Measurements from ENCODE around the gene NKAIN4. TPM values are rescaled to one million over a fixed set of nuclear protein-coding genes. Genes with fewer than 3 reads are reported as not detected.

Gene NKAIN4
- total RNA-seq, 1 donor from 2014 or later: 183 TPM

DNA sequence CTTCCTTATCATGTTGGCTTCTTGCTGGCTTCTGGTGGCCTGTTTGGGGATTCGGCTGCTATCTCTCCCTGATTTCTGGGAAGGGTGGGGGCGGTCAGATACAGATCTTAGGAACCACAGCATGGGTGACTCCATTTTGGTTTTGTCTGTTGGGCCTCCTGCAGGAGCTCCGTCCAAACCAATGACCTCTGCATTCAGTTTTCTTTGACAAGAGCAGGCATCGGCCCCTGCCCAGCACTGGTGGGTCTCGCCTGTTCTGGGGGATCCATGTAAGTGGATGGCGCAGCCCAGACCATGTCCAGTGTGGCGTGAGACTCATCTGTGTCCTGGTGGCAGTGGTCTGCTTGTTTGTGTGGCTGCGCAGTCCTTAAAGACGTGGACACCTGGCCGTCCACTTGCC, 9.7 kb upstream of the NKAIN4 start:
- DNase-seq: no peak
- TF ChIP-seq, protein P1, sequence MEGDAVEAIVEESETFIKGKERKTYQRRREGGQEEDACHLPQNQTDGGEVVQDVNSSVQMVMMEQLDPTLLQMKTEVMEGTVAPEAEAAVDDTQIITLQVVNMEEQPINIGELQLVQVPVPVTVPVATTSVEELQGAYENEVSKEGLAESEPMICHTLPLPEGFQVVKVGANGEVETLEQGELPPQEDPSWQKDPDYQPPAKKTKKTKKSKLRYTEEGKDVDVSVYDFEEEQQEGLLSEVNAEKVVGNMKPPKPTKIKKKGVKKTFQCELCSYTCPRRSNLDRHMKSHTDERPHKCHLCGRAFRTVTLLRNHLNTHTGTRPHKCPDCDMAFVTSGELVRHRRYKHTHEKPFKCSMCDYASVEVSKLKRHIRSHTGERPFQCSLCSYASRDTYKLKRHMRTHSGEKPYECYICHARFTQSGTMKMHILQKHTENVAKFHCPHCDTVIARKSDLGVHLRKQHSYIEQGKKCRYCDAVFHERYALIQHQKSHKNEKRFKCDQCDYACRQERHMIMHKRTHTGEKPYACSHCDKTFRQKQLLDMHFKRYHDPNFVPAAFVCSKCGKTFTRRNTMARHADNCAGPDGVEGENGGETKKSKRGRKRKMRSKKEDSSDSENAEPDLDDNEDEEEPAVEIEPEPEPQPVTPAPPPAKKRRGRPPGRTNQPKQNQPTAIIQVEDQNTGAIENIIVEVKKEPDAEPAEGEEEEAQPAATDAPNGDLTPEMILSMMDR (IDR thresholded peaks at IDR 0.05; ENCODE audit: partially characterized antibody, unreplicated experiment): no peak
- H3K27ac Mint-ChIP-seq (ENCODE audit: unreplicated experiment): no peak overlapping the region
- H3K36me3 Mint-ChIP-seq (ENCODE audit: unreplicated experiment): no peaks in the 10 kb centered on the region
- H3K4me3 Mint-ChIP-seq (ENCODE audit: unreplicated experiment): no peak overlapping the region
- peaks cover 2% of the 10 kb centered on the region for H3K9me3 Mint-ChIP-seq (ENCODE audit: unreplicated experiment)
- H3K4me1 Mint-ChIP-seq (ENCODE audit: low read depth, unreplicated experiment): peaks cover 19% of the 10 kb centered on the region
- H3K27me3 Mint-ChIP-seq (ENCODE audit: unreplicated experiment): no peaks in the 10 kb centered on the region

DNA sequence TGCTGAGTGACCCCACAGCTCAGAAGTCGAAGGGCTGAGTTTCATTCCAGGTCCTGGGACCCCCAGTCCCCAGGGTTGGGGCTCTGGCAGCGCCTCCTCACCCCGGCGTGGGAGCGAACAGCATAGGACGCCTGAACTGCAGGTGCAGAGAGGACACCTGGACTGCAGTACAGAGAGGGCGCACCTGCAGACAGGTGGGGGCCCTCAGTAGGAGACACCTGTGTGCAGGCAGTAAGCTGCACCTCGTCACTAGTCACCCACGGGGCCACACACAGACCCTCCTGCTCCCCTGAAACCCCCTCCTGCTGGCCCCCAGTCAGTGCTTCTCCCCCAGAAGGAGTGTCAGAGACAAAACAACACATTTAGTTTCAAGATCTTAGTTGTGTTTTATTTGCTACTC, 8.6 kb upstream of the NKAIN4 start:
- no peaks in the 10 kb centered on the region for H3K27me3 Mint-ChIP-seq (ENCODE audit: unreplicated experiment)

DNA sequence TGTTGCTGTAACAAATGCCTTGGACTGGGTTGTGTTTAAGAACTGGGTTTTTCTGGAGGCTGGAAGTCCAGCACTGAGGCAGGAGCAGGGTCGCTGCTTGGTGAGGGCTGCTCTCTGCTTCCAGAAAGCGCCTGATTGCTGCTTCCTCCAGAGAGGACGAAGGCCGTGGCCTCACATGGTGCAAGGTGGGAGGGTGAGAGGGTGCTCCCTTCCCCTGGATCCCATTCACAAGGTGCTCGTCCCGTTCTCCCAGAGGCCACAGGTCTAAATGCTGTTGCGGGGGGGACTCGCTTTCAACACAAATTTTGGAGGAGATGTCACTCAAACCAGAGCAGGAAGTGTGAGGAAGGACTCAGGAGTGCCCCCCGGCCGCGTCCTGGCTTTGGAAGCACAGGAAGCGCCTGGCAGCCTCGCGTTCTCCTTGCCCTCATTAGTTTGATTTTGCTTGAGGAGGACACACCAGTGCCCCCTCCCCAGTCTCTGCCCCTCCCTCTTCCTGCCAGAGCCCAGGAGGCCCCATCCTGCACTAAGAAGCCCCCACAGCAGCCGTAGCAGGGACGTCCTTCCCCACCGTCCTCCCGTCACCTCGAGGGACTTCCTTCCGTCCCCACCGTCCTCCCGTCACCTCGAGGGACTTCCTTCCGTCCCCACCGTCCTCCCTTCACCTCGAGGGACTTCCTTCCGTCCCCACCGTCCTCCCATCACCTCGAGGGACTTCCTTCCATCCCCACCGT, 7.7 kb upstream of the NKAIN4 start:
- peak overlapping the region; percentile 77 for H3K4me3 Mint-ChIP-seq (ENCODE audit: unreplicated experiment)
- peaks cover 26% of the 10 kb centered on the region for H3K4me1 Mint-ChIP-seq (ENCODE audit: low read depth, unreplicated experiment)
- peak overlapping the region; percentile 71 for H3K27ac Mint-ChIP-seq (ENCODE audit: unreplicated experiment)
- TF ChIP-seq, protein P1 (IDR thresholded peaks at IDR 0.05; ENCODE audit: partially characterized antibody, unreplicated experiment): no peak
- H3K9me3 Mint-ChIP-seq (ENCODE audit: unreplicated experiment): peaks cover 3% of the 10 kb centered on the region
- peaks cover 4% of the 10 kb centered on the region for H3K27me3 Mint-ChIP-seq (ENCODE audit: unreplicated experiment)
- H3K36me3 Mint-ChIP-seq (ENCODE audit: unreplicated experiment): peaks cover 8% of the 10 kb centered on the region
- no peak for DNase-seq

More for the DNA sequence above, 8.6 kb upstream of the NKAIN4 start:
- Mint-ChIP-seq H3K9me3 (ENCODE audit: unreplicated experiment) (peaks cover 2% of the 10 kb centered on the region), H3K36me3 (ENCODE audit: unreplicated experiment) (no peaks in the 10 kb centered on the region), H3K4me1 (ENCODE audit: low read depth, unreplicated experiment) (peaks cover 17% of the 10 kb centered on the region), H3K4me3 (ENCODE audit: unreplicated experiment) (peak overlapping the region; percentile 38), H3K27ac (ENCODE audit: unreplicated experiment) (peak overlapping the region; percentile 59)
- DNase-seq: no peak
- TF ChIP-seq, protein P1 (IDR thresholded peaks at IDR 0.05; ENCODE audit: partially characterized antibody, unreplicated experiment): no peak

DNA sequence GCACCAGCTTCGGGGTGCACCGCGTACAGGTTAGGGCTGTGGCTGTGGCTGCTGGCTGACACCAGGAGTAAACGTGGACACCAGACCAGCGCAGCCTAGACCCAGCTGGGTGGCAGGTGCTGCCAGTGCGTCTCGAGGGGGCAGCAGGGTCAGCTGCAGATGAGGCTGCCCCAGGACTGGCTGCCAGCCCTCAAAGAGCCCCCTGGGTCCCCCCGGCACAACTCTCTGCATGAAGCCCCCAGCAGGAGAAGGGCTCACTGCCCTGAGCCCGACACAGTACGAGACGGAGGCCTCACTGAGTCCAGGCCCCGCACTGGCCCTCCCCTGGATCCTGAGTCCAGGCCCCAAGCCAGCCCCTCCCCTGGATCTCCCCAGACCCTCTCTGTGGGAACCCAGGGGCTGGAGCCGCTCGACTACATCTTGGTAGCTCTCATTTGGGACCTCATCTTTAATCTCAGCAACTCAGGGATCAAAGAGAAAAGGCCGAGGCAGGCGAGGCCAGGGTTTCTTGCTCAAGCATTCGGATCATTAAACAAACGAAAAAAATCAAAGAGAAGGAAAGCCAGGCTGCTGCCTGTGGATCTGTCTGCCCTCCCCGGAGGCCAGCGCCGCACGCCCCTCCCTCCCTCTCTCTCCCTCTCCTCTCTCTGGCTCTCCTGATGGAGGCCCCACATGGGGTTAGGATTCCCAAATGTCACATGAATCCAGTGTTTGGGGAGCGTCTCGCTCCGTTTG, 7.0 kb upstream of the NKAIN4 start:
- H3K27me3 Mint-ChIP-seq (ENCODE audit: unreplicated experiment): peaks cover 4% of the 10 kb centered on the region
- peak; percentile 63 for DNase-seq
- H3K9me3 Mint-ChIP-seq (ENCODE audit: unreplicated experiment): peaks cover 5% of the 10 kb centered on the region
- peak overlapping the region; percentile 74 for H3K4me3 Mint-ChIP-seq (ENCODE audit: unreplicated experiment)
- peaks cover 30% of the 10 kb centered on the region for H3K4me1 Mint-ChIP-seq (ENCODE audit: low read depth, unreplicated experiment)
- H3K27ac Mint-ChIP-seq (ENCODE audit: unreplicated experiment): peak overlapping the region; percentile 71
- TF ChIP-seq, protein P1 (IDR thresholded peaks at IDR 0.05; ENCODE audit: partially characterized antibody, unreplicated experiment): no peak
- peaks cover 11% of the 10 kb centered on the region for H3K36me3 Mint-ChIP-seq (ENCODE audit: unreplicated experiment)

DNA sequence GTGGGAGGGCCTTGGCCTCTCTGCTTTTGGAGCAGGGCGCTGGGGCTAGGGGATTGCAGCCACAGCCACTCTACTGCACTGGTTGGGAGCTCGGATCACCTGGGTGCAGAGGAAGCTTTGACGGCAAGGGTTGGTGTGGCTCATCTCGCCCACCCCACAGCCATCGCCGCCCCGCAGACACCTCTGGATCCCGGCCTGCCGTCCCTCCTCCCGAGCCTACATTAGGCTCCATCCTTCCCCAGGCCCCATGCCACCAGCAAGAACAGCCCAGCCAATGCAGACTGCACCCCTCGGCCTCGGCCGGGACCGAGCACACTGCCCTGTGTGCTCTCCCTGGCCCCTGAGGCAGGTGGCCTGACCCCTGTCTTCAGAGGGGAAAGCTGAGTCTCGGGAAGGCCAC, 6.3 kb upstream of the NKAIN4 start:
- Mint-ChIP-seq H3K4me1 (ENCODE audit: low read depth, unreplicated experiment) (peaks cover 34% of the 10 kb centered on the region), H3K27ac (ENCODE audit: unreplicated experiment) (no peak overlapping the region), H3K4me3 (ENCODE audit: unreplicated experiment) (no peak overlapping the region), H3K9me3 (ENCODE audit: unreplicated experiment) (peaks cover 6% of the 10 kb centered on the region), H3K27me3 (ENCODE audit: unreplicated experiment) (peaks cover 4% of the 10 kb centered on the region), H3K36me3 (ENCODE audit: unreplicated experiment) (peaks cover 11% of the 10 kb centered on the region)
- no peak for DNase-seq
- TF ChIP-seq, protein P1 (IDR thresholded peaks at IDR 0.05; ENCODE audit: partially characterized antibody, unreplicated experiment): no peak
